HG03097 (cell line): ENCODE measurements around the gene KCNIP3.

Experiments
- ATAC-seq: cut with Tn5 transposase; IDR thresholded peaks from one replicate; pipeline ENCODE4 v1.9.1; 2021; ENCODE audit not compliant: unreplicated experiment, low FRiP score

Gene KCNIP3

DNA sequence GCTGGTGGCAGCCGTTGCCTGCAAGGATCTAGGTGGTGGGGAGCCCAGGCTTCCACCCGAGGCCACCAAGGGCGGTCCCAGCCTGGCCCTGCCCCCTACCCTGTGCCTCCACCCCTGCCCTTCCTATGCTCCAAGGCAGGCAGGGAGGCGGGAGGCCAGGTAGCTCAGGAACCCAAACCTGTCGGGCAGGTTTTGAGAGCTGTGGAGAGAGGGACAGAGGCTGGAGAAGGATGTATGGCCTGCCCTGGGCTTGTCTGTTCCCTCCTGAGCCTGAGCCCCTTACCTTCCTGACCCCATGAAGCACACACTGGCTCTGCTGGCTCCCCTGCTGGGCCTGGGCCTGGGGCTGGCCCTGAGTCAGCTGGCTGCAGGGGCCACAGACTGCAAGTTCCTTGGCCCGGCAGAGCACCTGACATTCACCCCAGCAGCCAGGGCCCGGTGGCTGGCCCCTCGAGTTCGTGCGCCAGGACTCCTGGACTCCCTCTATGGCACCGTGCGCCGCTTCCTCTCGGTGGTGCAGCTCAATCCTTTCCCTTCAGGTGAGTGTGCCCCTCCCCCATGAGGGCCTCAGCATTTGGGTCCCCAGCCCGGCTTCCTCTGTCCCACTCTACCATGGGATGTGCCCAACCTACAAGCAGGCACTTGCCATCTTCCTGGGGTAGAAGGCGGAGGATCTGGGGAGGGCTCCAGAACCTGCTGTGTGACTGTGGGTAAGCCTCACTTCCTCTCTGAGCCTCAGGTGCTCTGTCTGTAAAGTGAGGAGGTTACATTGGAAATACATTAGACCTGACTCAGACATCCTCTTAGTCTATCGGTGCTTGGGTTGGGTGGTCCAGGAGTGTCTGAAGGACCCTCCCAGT, 22.6 kb upstream of the KCNIP3 start, which contains the start of gene PROM2:
Gene PROM2, plus strand, starts transcription at position 159 of the 860 bp plus-strand sequence. Its CDS starts 137 bp downstream, at position 296.
- ATAC-seq, result no peak

GRCh38 chr2:95275151-95275515, 22.0 kb upstream of the KCNIP3 start:
- ATAC-seq, result no peak

DNA sequence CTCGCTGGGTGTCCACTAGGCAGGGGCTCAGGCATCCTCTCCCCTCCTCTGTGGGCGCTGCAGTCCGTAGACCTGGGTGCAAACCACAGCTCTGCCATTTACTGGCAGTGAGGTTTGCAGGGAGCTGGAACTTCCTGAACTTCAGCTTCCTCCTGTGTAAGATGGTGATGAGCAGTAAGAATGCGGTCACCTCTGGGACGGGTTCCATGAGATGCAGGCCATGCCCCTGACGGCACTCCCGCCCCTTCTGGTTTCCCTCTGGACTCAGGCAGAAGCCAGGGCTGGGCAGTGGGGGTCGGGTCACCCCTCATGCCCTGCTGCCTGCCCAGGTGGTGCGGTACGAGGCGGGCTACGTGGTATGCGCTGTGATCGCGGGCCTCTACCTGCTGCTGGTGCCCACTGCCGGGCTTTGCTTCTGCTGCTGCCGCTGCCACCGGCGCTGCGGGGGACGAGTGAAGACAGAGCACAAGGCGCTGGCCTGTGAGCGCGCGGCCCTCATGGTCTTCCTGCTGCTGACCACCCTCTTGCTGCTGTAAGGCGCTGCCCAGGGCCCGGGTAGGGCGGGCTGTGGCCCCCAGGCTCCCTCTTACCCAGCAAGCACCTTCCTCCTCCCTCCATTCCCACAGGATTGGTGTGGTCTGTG, 21.4 kb upstream of the KCNIP3 start:
- no peak for ATAC-seq

DNA sequence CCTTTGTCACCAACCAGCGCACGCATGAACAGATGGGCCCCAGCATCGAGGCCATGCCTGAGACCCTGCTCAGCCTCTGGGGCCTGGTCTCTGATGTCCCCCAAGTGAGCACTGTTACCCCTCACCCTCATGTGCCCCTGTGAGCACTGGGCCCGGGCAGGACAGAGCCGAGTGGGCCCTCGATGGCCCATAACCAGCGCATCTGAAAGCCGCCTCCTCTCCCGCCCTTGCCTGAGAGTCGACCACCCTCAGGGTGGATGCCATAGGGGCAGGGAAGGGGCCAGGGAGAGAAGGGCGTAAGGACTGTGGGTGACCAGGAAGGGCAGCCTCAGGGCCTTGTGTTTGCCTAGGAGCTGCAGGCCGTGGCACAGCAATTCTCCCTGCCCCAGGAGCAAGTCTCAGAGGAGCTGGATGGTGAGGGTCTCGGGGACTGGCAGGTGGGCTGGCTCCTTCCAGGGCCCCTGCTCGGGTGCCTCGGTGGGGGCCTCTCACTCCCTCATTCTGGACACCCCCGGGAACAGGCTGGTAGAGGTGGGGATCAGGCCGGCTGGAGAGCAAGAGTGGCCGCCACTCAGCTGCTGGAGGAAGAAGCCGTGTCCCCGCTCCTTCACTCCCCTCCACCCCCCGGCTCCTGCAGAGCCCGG, 20.8 kb upstream of the KCNIP3 start:
- ATAC-seq, result no peak

GRCh38 chr2:95276888-95277245, 20.3 kb upstream of the KCNIP3 start:
- no peak for ATAC-seq

DNA sequence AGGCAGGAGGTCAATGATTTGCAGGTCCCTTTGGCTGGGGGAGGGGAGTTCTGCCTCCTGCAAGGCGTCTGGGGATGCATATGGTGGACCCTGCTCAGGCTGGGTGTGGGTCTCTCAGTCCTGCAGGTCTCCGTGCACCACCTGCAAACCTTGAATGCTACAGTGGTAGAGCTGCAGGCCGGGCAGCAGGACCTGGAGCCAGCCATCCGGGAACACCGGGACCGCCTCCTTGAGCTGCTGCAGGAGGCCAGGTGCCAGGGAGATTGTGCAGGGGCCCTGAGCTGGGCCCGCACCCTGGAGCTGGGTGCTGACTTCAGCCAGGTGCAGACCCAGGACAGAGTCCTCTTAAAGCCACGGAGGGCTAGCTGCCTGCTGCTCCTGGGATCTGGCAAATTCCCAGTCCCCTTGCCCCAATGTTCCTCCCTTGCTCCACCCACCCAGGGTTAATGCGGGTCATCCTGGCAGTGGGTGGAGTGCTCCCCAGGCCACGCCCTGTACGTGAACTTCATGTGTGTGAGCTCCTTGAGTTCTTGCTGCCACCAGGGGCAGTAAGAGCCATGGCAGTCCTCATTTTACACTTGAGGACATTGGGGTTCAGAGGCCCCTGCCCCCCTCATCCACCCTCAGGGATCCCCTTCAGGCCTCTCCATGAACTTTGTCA, 19.8 kb upstream of the KCNIP3 start:
- no peak for ATAC-seq

DNA sequence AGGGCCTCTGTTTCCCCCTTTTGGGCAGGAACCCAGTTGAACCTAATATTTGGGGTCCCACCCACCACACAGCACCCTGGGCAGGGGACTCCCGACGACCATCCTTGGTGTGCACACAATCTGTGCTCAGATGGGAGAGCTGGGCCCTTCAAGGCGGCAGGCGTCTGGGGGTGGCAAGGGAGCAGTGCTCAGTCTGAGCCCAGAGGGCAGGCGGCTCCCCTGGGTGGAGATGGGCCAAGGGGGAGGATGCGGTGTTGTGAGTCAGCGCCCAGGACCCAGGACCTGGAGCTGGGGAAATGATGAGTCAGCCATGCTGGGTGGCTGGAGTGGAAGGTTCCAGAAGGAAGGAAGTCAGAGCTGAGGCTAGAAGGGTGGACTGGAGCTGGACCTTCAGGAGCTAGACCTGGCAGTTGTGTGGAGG, 19.1 kb upstream of the KCNIP3 start:
- no peak for ATAC-seq

DNA sequence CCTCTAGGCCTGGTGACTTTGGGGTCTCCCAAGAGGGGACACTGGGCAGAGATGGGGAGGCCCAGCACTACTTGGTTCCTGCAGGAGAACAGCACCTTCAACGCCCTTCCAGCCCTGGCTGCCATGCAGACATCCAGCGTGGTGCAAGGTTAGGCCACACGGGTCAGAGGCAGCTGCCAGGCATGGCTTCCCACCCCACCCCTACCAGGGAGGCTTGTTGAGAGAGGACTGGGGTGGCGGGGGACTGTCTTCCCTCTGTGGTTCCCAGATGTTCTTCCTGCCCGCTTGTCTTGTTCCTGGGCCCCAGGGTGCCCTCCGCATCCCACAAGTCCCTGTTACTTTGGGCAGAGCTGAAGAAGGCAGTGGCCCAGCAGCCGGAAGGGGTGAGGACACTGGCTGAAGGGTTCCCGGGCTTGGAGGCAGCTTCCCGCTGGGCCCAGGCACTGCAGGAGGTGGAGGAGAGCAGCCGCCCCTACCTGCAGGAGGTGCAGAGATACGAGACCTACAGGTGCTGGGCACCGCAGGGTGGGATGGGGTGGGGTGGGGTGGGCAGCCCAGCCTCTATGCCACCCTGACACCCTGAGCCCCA, 18.4 kb upstream of the KCNIP3 start:
- ATAC-seq, result no peak

DNA sequence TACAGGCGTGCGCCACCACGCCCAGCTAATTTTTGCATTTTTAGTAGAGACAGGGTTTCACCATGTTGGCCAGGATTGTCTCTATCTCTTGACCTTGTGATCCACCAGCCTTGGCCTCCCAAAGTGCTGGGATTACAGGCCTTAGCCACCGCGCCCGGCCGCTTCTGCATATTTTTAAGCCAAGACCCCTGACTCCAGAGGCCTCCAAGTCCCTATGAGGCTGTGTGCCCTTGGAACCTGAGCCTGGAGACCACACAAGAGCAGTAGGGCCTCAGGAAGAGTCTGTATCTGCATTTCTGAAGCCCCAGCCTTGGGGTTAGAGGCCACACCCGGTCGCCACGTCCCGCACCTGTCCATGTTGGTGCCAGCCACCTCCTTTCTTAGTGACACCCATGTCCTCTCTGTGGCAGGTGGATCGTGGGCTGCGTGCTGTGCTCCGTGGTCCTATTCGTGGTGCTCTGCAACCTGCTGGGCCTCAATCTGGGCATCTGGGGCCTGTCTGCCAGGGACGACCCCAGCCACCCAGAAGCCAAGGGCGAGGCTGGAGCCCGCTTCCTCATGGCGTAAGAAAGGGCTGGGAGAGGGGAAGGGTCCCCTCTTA, 17.6 kb upstream of the KCNIP3 start:
- no peak for ATAC-seq

- ATAC-seq, result no peak
These were observed 16.1 kb upstream of the KCNIP3 start for GRCh38 chr2:95281071-95281470.

DNA sequence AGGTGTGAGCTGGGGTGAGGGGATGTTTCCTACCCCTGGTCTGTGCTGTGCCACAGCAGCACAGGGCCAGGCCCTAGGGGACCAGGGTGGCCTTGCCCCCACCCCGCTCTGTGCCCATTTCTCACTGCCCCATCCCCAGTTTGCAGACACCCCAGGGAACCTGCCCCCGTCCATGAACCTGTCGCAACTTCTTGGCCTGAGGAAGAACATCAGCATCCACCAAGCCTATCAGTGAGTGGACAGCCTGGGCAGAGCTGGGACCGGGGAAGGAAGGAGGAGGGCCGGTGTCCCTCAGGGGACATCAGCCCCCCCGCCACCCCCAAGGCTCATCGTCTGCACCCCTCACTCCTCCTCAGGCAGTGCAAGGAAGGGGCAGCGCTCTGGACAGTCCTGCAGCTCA, 15.4 kb upstream of the KCNIP3 start:
- no peak for ATAC-seq

DNA sequence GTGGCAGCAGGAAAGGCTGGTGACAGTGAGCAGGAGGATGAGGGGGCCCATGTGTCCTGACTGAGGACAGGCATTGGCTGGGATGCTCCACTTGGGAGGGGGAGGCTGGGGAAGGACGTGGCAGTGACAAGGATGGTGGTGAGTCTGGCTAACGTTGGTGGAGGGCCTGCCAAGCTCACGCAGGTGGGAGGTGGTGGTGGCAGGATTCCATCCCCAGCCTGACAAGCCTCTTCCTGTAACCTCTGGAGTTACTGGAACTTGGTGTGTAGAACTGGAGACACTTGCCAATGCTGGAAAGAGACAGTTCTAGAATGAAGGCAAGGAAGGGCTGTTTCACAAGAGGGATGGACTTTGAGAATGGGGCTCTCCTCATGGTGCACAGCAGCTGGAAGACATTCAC, 14.7 kb upstream of the KCNIP3 start:
- ATAC-seq, result no peak

DNA sequence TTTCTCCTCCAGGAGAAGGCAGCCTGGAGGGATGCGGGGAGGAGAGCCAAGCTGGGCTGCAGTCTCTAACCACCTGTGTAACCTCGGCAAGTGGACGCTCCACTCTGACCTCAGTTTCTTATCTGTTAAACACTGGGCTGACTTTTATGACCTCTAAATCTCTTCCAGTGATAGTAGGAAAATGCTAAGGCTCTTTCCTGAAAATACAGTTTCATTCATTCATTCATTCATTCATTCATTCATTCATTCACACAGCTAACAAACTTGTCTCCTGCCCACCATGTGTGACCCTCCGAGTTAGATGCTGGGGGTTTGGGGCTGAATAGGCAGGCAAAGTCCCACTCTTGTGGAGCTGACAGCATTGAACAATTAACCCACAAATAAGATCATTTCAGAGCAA, 13.6 kb upstream of the KCNIP3 start:
- ATAC-seq, result no peak

- no peak for ATAC-seq
These were observed 12.1 kb upstream of the KCNIP3 start for GRCh38 chr2:95284886-95285541.

DNA sequence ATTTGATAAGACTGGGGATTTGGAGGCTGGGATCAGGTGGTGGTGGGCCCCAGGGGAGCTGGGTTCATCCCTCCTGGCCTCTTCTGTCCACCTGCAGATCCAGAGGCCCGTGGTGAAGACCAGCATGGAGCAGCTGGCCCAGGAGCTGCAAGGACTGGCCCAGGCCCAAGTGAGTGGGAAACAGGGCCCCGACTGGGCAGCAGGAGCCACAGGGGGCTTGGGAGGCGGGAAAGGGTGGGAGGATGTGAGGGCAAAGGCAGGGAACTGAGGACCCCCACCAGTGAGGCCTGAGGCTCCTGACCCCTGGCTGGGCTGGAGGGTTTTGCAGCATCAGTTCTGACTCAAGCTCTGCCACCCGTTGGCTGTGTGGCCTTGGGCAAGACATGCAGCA, 11.6 kb upstream of the KCNIP3 start:
- ATAC-seq, result no peak

GRCh38 chr2:95287336-95287735, 9.8 kb upstream of the KCNIP3 start:
- no peak for ATAC-seq

DNA sequence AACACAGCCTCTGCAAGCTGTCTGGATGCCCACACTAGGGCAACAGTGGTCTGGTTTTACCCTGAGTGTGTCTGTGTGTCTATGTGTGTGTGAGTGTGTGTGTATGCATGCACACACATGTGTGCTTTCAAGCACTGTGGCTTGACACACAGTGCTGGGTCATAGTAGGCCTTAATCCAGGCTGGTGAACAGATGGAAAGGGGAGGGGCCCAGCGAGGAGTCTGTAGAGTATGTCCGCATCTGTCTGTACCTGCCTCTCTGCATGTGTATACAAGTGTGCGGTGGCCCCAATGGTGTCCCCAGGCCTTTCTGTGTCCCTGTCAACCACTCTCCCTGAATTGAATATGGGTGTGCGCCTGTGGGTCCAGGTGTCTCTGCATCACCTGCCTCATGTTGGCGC, 9.3 kb upstream of the KCNIP3 start:
- no peak for ATAC-seq

DNA sequence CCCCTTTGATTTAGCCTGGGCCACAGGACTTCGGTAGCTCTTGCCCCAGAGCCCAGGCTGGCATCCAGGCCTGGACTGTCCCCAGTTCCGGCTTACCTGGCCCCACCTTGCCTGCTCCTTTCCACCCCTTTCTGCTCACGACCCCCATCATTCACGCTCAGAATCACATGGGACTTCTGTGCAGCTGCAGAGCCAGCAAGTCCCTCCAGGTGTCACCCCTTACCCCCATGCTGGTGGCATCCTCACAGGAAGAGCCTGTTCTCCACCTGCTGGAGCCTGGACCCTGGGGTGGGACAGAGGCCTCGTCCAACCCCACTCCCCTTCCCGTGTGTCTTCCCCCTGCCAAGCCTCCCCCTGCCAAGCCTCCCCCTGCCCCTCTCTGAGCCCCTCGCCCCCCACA, 7.9 kb upstream of the KCNIP3 start:
- no peak for ATAC-seq

GRCh38 chr2:95291222-95291621, 5.9 kb upstream of the KCNIP3 start:
- no peak for ATAC-seq
